Stimulated activated CD8-positive, alpha-beta memory T cell treated with anti-CD3 and anti-CD28 coated beads, Interleukin-4, amount 100 ng/mL, for 24 hours (primary cell): ENCODE data around the gene TRABD2B.

ENCODE experiments used
- DNase-seq: peaks from one replicate; pipeline ENCODE4 v3.0.0-alpha.2; 2020; ENCODE audit warnings: low read depth

TRABD2B gene

DNA sequence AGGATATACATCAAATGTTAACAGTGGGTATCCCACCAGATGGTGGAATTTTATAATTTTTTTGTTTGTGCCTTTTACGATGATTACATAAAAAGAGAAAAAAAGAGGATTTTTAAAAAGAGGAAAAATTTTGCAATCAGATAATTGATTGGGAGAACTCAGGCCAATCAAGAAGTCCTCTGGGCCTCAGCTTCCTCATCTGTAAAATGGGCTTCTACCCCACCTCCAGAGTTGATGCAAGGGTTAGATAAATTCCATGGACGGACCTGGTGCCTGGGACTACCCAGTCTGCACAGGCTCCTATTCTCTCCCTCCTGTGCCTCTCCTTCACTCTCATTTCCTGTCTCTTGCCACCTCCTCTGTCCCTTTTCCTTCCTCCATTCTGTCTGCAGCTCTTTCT, 88.9 kb downstream of the TRABD2B start:
- no peak for DNase-seq

GRCh38 chr1:47907177-47907528, 90.0 kb downstream of the TRABD2B start:
- no peak for DNase-seq

DNA sequence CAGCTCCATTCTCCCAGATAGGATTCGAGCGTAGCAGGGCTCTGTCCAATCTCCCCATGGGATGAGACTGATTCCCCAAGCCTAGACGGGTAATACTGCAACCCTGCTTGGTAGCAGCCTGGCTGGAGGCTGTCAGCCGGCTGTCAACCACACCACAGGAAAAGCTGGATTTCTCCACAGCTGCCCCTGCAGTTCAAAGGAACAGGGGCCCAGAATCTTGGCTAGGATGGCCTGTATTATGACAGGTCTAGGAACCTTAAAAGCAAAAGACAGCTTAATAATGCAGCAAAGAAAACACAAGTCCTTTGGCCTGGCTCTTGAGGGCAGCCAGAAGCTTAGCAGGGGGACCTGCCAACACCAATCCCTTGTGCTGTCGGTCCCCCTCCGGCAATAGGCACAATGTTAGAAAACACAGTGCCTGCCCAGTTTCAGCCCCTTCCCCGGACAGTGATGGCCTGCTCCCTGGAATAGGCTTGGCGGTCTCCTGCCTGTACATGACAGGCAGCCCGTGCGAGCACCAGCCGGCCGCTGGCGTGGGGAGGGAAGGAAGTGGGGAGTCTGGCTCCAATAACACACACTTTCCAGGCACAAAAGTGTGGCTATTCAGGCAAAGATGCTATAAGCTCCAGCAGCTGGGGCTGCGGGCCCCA, 90.5 kb downstream of the TRABD2B start:
- DNase-seq = no peak

DNA sequence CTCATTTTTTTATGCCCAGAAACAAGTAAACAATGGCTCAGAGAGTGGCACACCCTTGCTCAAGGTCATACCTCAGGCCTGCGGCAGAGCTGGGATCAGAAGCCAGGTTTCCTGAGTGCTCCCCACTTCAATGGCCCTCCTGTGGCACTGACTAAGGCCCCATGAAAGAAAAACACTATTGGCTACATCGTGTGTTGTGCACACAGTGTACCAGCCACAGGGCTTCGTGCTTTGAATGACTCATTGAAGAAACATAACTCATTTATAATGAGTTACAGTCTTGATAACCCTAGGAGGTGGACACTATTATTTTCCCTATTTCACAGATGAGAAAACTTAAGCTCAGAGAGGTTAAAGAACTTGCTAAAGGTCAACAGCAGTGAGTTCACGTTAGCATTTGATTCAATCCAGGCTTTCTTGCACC, 91.2 kb downstream of the TRABD2B start:
- DNase-seq = no peak

GRCh38 chr1:47903723-47904122, 93.5 kb downstream of the TRABD2B start:
- DNase-seq = no peak

- no peak for DNase-seq
These were observed 96.1 kb downstream of the TRABD2B start for GRCh38 chr1:47901001-47901575.

GRCh38 chr1:47898133-47898845, 98.9 kb downstream of the TRABD2B start:
- DNase-seq = no peak

DNA sequence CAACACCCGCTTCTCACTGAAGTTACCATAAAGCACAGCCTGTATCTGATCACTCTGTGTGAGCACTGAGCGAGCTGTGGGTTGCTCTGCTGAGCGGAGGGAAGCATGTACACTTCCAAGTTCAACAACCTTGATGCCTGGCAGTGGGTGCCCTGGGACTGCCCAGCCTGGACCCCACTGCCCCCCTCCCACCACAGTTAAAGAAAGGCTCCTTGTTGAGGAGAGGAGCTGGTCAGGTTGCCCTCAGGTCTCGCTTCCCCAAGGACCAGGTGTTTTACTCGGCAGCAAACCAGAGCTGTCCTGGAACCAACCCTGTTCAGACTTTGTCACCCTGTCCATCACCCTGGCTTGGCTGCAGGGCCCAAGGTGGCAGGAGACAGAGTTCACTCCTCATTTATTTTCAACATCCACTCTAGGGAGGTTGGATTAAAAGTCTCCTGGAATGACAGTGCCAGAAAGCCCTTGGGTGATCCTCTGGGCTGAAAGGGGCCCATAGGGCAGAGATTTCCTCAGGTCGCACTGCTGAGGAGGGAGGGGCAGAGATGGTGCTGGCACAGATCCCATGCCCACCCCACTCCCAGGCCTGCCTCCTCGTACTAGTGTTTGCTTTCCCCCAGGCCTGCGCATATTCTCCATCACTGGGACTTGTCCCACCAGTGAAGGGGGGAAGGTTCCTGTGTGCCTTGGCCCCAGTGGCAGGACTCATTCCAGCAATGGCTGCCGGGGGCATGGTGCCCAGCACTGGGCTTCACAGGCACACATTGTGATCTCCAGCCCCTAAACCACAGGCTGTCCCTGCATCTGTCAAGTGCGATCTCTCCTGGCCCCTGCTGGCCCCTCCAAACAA, 101.7 kb downstream of the TRABD2B start:
- DNase-seq = no peak

GRCh38 chr1:47894410-47895278, 102.5 kb downstream of the TRABD2B start:
- DNase-seq = no peak

DNA sequence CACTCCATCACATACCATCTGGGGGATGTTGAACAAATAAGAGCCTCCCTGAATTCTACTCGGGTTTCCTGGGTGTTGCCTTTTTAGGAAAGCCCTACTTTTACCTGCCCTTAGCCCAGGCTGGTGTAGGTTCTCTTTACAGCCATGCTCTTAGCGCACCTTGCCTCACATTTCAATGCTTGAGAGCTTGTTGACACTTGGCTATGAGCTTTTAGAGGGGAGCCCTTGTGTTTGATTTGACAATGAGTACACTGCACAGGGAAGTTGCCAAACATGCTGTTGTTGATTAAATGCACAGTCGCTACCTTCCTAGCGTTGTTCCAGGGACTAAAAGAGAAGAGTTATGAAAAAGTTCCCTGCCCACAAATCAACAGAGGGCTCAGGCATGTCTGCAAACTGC, 103.8 kb downstream of the TRABD2B start:
- no peak for DNase-seq

DNA sequence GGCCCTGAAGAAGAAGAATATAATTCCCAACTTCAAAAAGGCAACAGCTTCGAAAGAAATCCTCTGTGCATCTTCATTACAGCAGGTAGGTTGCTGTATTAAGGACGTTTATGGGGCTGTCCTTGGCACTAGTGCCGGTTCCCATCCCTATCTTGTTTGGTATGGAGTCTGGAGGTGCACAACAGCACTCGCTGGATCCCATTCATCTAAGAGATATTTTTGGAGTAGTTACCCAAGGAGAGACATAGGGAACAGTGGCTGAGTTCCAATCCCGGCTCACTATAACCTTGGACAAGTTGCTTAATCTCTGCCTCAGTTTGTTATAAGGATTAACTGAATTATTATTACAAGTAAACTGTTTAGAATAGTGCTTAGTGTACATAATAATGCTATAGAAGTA, 106.4 kb downstream of the TRABD2B start:
- DNase-seq = no peak

DNA sequence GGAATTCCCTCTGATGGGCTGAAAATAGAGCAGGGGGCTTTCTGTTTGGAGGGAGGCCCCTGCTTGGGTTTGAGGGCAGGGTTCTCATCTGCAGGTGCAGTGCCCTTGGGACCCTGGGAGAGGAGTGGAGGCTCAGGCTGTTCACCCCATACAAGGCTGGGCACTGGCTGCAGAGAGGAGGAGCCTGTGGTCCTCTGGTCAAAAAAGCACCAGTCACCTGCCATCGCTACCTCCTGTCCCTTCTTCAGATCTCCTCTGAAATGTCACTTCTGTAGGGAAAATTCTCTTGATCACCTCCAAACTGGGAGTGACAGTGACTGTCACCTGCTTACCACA, 108.9 kb downstream of the TRABD2B start:
- no peak for DNase-seq

GRCh38 chr1:47887475-47888293, 109.5 kb downstream of the TRABD2B start:
- DNase-seq = no peak

DNA sequence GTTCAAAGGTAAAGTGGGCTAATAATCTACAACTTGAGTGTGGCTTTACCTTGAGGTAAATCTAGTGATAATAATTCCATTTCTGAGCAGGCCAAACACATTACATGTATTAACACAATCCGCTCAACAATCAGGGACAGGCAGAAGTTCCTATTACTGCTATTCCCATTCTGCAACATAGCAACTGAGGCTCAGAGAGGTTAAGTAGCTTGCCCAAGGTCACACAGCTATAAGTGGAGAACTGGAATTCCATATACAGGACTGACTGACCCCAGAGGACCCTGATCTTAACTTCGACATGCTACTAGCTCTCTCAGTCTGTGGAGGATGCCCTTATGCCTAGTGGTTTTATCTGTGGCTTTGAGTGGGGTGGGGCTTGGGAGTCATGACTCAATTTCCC, 110.1 kb downstream of the TRABD2B start:
- no peak for DNase-seq

DNA sequence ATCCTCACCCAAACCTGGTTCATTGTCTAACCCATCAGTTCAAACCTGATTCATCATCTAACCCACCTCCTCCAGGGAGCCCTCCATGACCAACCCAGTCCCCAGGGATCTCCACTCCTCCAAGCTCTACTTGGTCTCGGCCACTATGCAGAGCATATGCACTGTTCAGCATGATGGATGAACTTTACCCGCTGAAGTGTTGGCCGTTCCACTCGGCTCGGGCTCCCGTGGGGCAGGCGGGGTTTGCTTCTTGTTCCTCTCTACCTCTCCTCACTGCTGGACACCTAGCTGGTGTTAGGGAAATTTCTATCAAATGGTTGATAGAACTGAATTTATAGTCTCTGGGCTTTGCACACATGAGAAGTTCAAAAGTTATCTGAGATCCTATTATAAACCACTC, 111.0 kb downstream of the TRABD2B start:
- DNase-seq = no peak

GRCh38 chr1:47885062-47885830, 111.9 kb downstream of the TRABD2B start:
- no peak for DNase-seq

GRCh38 chr1:47883963-47884362, 113.2 kb downstream of the TRABD2B start:
- no peak for DNase-seq

- DNase-seq = no peak
These were observed 115.4 kb downstream of the TRABD2B start for GRCh38 chr1:47881505-47882442.

- no peak for DNase-seq
These were observed 120.6 kb downstream of the TRABD2B start for GRCh38 chr1:47876587-47876963.
